Gastrocnemius medialis (tissue), 4 donors: ENCODE data around the gene DEGS2.

Experiments used
- CTCF ChIP-seq, 5 experiments: fragments of 450-650 bp in 3 of 5; fragments of 200-600 bp in 2 of 5; sonication (generic) in 2 of 5; IDR thresholded peaks in 4 of 5; conservative IDR thresholded peaks in 1 of 5; 1 replicate in 4 of 5; 2 replicates in 1 of 5; pipeline ENCODE4 v1.5.1; 2016 to 2019; ENCODE audit warnings: antibody characterized with exemption in 5 of 5, mild to moderate bottlenecking in 3 of 5, moderate library complexity in 3 of 5
- POLR2A ChIP-seq, 2 donors: fragments of 450-650 bp; IDR thresholded peaks; one replicate each; pipeline ENCODE4 v1.6.1; 2017; ENCODE audit warnings: antibody characterized with exemption in 2 of 2, mild to moderate bottlenecking in 2 of 2, moderate library complexity in 2 of 2

- TF ChIP-seq CTCF (IDR thresholded peaks at IDR 0.05 in 4 of 5, conservative IDR thresholded peaks at IDR 0.05 in 1 of 5) (no peak), POLR2A (IDR thresholded peaks at IDR 0.05) (no peak)
These were observed 22.3 kb downstream of the DEGS2 start for GRCh38 chr14:100137173-100137572.
